Right atrium auricular region (tissue), 2 donors: ENCODE measurements around the gene ATRAID. TPM values are rescaled to one million over a fixed set of nuclear protein-coding genes. Genes with fewer than 3 reads are reported as not detected.

ENCODE experiments used
- DNase-seq: peaks from one replicate; pipeline ENCODE4 v3.0.0-alpha.2; 2019; ENCODE audit warnings: low spot score
- H3K27ac ChIP-seq, 2 donors: fragments of 200-600 bp; sonication (generic); 1 replicate in 1 of 2; 2 replicates in 1 of 2; pipeline ENCODE4 v1.5.1; 2016 to 2019
- H3K27me3 ChIP-seq, 2 donors: fragments of 200-600 bp; sonication (generic); one replicate each; pipeline versions ENCODE4 v1.5.1 to v1.6.0; 2017 to 2019
- H3K36me3 ChIP-seq: fragments of 200-600 bp; sonication (generic); one replicate; pipeline ENCODE4 v1.5.1; 2016
- H3K4me1 ChIP-seq, 2 donors: fragments of 200-600 bp; sonication (generic); one replicate each; pipeline versions ENCODE4 v1.5.1 to v1.6.0; 2017 to 2019
- H3K4me3 ChIP-seq, 2 donors: fragments of 200-600 bp; sonication (generic); 1 replicate in 1 of 2; 2 replicates in 1 of 2; pipeline ENCODE4 v1.5.1; 2017 to 2019; ENCODE audit warnings: mild to moderate bottlenecking in 1 of 2, moderate library complexity in 1 of 2
- H3K9me3 ChIP-seq, 2 donors: fragments of 200-600 bp; sonication (generic); one replicate each; pipeline ENCODE4 v1.5.1; 2019
- total RNA-seq, 2 donors: library from RNA; depleted of rRNA; stranded (reverse); fragments of >200 nt; gene quantifications; one replicate each; pipeline ENCODE4 v1.1.0, GENCODE V29; 2016
- TF ChIP-seq, protein P1 (sequence below), 2 donors: fragments of 200-600 bp; sonication (generic); IDR thresholded peaks; one replicate each; pipeline ENCODE4 v1.5.1; 2019; ENCODE audit warnings: antibody characterized with exemption in 2 of 2

ATRAID gene
- total RNA-seq, 2 donors from 2014 or later, result 193 TPM

DNA sequence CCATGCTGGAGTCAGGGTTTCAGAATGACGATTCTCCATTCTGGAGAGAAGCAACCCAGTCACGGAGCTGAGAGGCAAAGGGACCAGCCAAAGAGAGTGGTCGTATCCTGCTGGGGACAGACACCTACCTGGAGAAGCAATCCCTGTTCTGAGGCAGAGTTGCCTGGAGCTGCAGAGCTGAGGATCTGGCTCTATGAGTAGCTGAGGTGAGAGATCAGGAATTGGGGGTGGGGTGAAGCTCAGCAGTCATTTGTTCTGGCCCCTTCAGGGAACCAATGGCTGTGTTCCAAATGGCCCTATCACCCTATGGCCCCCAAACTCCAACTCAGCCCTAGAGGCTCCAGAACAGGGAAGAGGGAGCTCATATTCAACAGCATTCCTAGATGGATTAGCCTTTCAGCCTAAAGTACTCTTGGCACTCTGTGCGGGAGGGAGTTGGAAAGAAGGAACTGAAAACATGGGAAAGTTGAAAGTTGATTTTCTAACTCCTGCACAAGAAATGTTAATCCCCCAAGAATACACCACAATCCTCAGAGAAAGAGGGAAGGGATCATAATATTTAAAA lies 3.3 kb upstream of the ATRAID start:
- Histone ChIP-seq H3K4me1 (peaks cover 0 to 17% of the 10 kb centered on the region in 2 donors), H3K36me3 (peaks cover 35% of the 10 kb centered on the region), H3K4me3 (no peak overlapping the region), H3K27me3 (no peaks in the 10 kb centered on the region), H3K27ac (no peak overlapping the region), H3K9me3 (no peaks in the 10 kb centered on the region)
- DNase-seq, result no peak
- TF ChIP-seq, protein P1, sequence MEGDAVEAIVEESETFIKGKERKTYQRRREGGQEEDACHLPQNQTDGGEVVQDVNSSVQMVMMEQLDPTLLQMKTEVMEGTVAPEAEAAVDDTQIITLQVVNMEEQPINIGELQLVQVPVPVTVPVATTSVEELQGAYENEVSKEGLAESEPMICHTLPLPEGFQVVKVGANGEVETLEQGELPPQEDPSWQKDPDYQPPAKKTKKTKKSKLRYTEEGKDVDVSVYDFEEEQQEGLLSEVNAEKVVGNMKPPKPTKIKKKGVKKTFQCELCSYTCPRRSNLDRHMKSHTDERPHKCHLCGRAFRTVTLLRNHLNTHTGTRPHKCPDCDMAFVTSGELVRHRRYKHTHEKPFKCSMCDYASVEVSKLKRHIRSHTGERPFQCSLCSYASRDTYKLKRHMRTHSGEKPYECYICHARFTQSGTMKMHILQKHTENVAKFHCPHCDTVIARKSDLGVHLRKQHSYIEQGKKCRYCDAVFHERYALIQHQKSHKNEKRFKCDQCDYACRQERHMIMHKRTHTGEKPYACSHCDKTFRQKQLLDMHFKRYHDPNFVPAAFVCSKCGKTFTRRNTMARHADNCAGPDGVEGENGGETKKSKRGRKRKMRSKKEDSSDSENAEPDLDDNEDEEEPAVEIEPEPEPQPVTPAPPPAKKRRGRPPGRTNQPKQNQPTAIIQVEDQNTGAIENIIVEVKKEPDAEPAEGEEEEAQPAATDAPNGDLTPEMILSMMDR (IDR thresholded peaks at IDR 0.05), result no peak

DNA sequence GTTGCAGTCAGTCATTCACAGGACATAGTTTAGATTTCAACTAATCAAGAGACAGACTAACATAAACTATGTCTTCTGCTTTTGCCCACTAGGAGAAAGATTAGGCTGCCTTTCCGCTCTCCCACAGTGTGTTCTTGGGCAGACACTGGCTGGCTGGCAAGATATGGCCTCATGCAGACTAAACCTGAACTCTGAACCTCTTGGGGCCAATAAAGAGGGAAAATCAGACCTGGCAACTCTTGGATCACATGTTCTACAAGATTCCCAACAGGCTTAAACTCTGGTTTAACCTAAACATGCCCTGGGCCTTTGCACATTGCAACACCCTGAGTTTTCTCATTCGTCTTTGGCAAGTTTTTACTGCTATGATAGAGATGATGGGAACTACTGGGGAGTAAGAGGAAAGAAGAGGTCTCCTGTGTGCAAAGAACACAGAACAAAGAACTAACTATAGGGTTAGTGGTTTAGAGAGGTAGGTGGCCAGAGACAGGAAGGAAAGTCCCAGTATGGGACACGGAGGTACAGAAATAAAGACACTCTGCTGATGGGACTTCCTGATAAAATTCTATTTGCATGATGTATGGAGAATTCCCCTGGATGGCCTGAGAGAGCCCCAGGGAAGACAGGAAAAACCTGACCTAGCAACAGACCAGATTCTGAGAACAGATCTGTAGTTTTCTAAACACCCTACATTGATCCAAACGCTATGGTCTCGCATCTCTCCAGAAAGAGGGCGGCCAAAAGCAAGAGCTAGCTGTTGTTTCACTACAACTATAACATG lies 2.0 kb upstream of the ATRAID start:
- Histone ChIP-seq H3K36me3 (peaks cover 23% of the 10 kb centered on the region), H3K9me3 (no peaks in the 10 kb centered on the region), H3K27ac (no peak overlapping the region), H3K27me3 (no peaks in the 10 kb centered on the region), H3K4me3 (no peak overlapping the region), H3K4me1 (peaks cover 0 to 17% of the 10 kb centered on the region in 2 donors)
- TF ChIP-seq, protein P1 (IDR thresholded peaks at IDR 0.05), result no peak
- no peak for DNase-seq

GRCh38 chr2:27211241-27211942 lies 449 bp upstream of the ATRAID start:
- peaks cover 11% of the 10 kb centered on the region for H3K36me3 ChIP-seq
- no peak for DNase-seq
- peak overlapping the region; percentile 91 to 95 for H3K27ac ChIP-seq
- H3K4me3 ChIP-seq, result peak overlapping the region; percentile 79 to 83
- peaks cover 0 to 17% of the 10 kb centered on the region in 2 donors for H3K4me1 ChIP-seq
- no peaks in the 10 kb centered on the region for H3K27me3 ChIP-seq
- no peaks in the 10 kb centered on the region for H3K9me3 ChIP-seq
- TF ChIP-seq, protein P1 (IDR thresholded peaks at IDR 0.05), result no peak

DNA sequence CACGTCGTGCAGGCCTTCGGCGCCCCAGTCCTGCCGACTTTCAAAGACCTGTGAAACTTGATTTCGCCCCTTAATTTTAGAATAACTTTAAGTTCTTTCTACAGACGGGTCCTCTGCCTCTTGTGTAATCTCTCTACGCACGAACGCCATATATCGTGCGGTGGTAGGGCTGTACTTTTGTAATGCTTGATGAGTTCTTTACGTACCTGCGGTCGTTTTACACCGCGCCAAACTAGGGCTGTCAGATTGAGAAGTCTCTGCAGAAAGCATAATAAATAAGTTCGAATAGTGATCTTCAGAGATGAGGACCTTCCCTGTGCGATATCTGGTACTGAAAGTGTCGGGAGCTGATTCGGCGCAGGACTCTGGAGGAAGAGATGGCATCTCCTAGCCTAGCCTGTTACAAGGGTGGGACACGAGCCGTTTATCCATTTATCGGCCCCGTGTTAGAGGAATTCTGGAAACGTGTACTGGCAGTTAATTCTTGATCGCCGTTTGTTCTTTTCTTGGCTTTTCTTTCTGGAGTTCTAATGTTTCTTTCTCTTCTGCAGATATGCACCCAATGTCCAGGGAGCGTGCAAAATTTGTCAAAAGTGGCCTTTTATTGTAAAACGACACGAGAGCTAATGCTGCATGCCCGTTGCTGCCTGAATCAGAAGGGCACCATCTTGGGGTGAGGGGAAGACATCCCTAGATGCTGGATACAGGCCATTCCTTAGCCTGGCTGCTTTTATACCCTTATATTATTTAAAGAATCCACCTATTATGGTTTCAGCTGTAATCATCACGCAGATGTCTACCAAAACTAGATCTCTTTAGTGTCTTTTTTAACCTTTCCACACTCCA lies 1.0 kb downstream of the ATRAID start:
- no peak for DNase-seq
- H3K9me3 ChIP-seq, result no peaks in the 10 kb centered on the region
- H3K4me3 ChIP-seq, result peak overlapping the region; percentile 79 to 83
- H3K27me3 ChIP-seq, result no peaks in the 10 kb centered on the region
- no peaks in the 10 kb centered on the region for H3K36me3 ChIP-seq
- H3K4me1 ChIP-seq, result peaks cover 0 to 27% of the 10 kb centered on the region in 2 donors
- peak overlapping the region; percentile 91 to 95 for H3K27ac ChIP-seq
- TF ChIP-seq, protein P1 (IDR thresholded peaks at IDR 0.05), result no peak

GRCh38 chr2:27214941-27215340 lies 3.1 kb downstream of the ATRAID start:
- Histone ChIP-seq H3K27ac (no peak overlapping the region), H3K4me1 (peaks cover 0 to 30% of the 10 kb centered on the region in 2 donors)

More at GRCh38 chr2:27214941-27215340, 3.1 kb downstream of the ATRAID start:
- Histone ChIP-seq H3K27me3 (no peaks in the 10 kb centered on the region), H3K36me3 (no peaks in the 10 kb centered on the region), H3K9me3 (no peaks in the 10 kb centered on the region), H3K4me3 (no peak overlapping the region)
- no peak for DNase-seq
- TF ChIP-seq, protein P1 (IDR thresholded peaks at IDR 0.05), result no peak
